ENCODE results near the gene CDH12.

DNA sequence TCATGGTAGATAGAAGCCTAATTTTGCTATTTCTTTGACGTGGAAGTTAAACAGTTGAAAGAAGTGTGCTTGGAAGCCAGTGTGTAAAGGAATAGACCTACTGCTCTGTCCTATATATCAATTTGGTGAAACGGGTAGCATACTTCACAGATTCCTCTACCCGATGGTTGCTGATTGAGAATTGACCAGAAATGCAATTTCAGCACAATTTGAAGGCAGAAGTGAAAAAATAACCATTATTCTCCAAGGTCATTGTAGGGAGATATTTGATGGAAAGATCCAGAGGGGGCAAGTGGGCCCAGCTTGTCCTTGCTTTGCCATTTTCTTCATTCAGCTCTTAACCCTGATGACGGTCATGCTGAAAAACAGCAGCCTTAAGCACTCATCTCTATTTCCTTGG is 15.3 kb downstream of the CDH12 start:
- TF ChIP-seq POLR2AphosphoS5 (IDR thresholded peaks at IDR 0.05; ENCODE audit: low read depth, low read length) = no peak
- TF ChIP-seq TAF1 (IDR thresholded peaks at IDR 0.05; ENCODE audit: low read depth, low read length) = no peak
- no peak for TF ChIP-seq POLR2A (IDR thresholded peaks at IDR 0.05; ENCODE audit: low read depth, low read length)
- no peak for TF ChIP-seq POU2F2 (IDR thresholded peaks at IDR 0.05; ENCODE audit: low read depth, low read length)
- no peak for TF ChIP-seq PAX5 (IDR thresholded peaks at IDR 0.05; ENCODE audit: insufficient read depth, low read length, severe bottlenecking)

Measured in GM12891 (cell line).